NCI-H526 treated with DMSO at 0.1 percent for 48 hours (cell line): ENCODE data around the gene GSTT2B.
"Not testable (repeated sequence)": the region's sequence is repeated elsewhere in the genome, so short reads cannot be mapped to it uniquely, and the experiment has no call there.

Source experiments
- DNase-seq: peaks from one replicate; lab custom pipeline; 2025; lab: John Stamatoyannopoulos, UW

Gene GSTT2B

DNA sequence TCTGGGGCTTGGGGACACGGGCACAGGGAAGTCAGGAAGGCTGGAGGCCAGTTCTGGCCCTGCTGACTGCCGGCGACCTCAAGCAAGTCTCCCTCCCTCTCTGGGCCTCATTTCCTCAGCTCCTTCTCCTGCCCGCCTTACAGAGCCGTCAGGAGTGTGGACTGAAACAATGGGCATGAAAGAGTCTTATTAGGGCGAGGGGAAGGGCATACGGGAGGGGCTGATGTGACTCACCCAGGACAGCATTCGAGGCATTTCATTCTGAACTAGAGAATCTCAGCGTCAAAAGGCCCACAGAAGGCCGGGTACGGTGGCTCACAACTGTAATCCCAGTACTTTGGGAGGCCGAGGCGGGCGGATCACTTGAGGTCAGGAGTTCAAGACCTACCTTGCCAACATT is 20.8 kb downstream of the GSTT2B start:
- DNase-seq, result not testable (repeated sequence)

DNA sequence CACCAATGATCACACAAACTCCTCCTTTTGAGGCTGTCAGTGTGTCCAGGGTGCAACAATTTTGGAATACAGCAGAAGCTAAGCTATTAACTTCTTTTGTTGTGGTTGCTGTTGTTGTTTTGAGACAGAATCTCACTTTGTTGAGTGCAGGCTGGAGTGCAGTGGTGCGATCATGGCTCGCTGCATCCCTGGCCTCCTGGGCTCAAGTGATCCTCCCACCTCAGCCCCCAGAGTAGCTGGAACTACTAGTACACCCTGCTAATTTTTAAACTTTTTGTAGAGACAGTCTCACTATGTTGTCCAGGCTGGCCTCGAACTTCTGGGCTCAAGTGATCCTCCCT is 22.0 kb downstream of the GSTT2B start:
- no peak for DNase-seq

DNA sequence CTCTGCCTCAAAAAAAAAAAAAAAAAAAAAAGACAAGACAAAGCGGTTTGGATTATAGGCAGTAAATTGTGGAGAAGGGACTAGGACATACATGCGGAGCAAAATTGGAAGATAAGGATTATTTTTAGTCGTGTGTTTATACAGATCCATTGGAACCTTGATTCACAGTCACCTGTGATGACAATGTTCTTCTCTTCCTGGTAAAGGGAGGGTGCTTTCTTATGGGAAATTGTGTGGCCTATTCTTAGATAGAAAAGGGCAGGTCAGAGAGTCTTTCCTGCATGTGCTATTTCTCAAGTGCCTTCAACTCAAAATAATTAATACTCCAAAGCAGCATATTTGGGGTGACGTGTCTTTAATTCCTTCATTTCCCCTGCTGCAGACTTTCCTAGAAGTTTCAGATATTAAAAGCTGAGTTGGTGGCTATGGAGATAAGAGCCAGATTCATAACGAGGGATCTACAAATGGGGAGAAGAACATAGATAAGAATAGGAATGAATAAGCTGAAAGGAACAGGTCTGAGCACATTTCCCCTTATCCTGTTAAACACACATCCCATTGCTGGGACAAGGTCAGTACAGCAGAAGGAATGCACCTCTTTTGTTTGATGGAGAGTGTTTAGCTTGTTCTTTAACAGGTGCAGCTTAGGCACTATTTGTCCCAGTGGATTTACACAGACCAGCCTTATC is 22.5 kb downstream of the GSTT2B start:
- no peak for DNase-seq

DNA sequence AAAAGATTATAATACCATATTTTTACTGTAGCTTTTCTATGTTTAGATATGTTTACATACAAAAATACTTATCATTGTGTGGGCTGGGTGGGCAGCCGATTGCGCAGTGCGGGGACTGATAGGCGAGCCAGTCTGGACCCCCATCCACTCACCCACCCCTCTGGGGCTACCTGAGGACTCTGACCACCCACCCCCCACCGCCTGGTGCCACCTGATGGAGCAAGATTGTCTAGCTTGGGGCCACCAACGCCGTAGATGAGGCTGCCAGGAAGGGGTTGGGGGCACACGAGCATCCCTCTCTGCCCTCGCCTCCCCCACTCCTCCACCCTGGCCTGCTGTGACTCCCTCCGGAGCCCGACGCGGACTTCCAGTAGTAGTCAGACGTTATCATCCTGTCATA is 34.4 kb downstream of the GSTT2B start:
- DNase-seq, result no peak

DNA sequence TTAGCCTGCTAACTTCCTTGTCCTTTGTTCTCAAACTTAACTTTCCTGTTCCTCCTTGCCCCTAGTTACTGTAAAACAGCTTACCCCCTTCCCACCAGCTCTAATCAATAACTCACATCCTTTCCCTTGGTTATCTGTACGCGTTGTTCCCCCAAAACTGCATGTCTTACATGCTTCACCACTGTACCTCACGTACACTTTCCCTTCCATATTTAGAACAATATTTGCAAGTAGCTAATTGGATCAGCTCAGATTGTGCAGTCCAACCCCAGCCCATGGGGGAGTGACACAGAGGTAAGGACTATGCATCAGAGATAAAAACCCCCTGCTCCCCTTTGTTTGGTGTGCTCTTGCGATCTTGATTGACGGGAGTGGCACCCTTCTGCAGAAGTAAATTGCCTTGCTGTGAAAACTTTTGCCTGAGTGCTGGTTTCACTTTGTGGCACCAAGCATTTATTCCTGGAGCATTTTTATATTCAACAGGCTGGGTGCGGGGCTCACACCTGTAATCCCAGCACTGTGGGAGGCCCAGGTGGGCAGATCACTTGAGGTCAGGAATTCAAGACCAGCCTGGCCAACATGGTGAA is 35.9 kb downstream of the GSTT2B start:
- DNase-seq, result no peak

DNA sequence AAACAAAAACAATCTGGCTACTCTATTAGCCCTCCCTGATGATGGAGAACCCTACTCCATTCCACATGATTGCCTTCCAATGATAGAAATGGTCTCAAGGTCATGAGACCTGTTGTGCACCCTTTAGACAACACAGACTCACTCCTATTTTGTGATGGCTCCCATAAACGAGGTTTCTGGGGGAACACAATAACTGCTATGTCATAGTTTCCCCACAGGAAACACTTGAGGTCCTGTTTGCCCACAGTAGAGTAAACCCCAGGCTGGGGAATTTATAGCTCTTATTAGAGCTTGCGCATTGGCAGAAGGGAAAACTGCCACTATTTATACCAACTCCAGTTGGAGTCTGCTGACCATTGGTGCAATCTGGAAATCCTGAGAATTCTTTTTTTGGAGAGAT is 38.1 kb downstream of the GSTT2B start:
- no peak for DNase-seq

DNA sequence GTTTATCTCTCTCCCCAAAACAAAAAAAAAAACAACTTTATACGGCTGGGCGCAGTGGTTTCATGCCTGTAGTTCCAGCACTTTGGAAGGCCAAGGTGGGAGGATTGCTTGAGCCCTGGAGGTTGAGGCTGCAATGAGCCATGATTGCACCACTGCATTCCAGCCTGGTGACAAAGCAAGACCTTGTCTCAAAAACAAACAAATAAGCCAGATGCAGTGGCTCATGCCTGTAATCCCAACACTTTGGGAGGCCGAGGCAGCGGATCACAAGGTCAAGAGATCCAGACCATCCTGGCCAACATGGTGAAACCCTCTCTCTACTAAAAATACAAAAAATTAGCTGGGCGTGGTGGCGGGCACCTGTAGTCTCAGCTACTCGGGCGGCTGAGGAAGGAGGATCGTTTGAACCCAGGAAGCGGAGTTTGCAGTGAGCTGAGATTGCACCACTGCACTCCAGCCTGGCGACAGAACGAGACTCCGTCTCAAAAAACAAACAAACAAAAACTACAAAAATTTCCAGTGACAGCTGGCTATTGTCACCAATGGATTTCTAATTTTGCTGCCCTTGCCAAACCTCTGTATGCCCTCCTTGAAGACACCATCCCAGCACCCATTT is 39.3 kb downstream of the GSTT2B start:
- DNase-seq, result not testable (repeated sequence)

DNA sequence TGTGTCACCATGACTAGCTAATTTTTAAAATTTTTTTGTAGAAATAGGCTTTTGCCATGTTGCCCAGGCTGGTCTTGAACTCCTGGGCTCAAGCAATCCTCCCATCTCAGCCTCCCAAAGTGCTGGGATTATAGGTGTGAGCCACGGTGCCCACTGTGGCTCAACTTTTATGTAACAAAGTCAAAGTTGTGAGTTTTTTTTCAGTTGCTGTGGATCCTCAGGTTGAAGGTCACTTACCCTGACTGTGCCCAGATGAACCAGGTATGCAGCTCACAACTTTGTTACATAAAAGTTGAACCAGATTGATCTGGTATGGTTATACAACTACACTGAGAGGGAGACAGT is 40.8 kb downstream of the GSTT2B start:
- not testable (repeated sequence) for DNase-seq

DNA sequence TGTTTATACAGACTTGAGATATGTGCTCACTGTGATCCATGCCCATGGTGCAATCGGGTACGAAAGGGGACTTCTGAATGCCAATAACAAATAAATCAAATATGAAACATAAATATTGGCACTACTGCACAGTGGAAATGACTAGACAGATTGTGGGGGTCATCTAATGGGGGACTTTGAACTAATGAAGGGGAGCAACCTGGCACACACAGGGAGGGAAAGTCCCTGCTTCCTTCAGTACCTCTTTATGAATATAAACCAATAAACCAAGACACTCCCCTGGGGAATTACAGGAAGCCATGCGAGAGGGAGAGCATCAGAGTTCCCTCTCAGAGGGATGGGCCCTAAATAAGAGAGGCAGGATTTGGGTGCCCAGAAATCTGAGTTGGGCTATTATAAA is 45.7 kb downstream of the GSTT2B start:
- no peak for DNase-seq

DNA sequence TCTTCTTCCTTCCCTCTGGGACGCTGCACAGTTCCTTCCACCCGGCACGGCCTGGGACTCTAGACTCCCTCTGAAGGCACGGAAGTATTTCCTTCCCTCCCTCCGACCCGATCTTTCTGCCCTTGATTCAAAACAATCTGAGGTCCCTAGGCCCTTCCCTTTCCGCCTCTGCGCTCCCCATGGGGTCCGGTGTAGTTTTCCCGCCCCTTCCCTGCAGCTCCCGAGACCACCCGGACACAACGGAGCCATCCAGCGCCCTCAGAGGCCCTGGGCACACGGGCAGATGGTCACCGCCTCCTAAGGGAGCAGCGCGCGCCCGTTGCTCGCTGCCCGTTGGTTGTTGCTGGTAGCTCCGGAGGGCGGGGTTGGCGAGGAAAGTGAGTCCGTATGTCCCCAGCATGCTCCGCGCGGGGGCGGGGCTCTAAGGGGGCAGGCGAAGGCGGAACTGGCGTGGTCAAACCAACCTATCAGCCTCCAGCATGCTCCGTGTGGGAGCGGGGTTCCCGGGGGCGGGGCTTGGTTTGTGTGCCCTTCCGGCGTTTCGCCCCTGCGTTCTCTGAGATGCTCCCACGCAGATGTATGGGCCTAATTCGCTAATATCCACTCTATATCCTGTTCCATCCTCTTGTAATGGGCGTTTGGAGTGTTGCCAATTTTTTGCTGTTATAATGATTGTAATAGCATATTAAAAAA is 47.2 kb downstream of the GSTT2B start:
- DNase-seq, result peak; percentile 89

DNA sequence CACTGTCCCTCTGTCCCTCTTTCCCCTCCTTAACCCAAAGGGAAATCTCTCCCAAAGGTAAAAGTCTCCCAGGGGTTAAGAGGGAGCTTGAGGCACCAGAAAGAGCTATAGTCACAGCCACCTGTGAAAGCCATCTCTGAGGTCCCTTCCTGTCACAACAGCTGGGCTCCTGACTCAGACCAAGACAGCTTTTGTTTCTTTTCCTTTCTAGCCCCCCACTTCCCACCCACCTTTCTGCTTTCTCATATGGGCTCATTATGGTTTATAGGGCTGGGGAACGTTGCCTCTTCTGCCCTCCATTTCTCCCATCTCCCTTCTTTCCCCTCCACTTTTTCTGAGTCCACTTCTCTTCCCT is 47.7 kb downstream of the GSTT2B start:
- no peak for DNase-seq

DNA sequence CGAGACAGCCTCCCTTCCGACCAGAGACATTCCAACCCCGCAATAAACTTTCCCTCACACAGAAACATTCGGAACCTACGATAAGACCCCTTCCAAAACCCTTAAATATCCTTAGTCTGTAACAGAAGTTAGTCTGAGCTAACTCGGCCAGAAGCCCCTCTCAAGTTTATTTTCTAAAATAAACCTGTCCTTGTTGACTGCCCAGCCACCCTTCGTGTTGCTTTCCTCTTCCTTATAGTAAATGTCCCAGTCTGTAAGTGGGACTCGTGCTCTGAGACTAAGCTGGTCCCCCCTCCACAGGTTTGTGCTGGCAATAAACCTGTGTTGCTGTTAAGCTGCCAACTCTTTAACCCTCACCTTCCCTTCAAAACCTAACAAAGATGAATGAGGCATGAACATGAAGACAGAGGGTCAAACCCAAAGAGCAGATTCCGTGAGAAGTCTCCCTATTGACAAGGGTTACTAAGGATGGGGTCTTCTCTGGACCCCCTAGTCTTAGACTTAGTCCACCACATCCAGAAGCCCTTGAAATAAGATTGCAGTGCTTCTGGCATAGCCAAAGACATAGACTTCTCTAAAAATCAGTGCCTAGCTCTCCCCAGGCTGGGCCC is 48.6 kb downstream of the GSTT2B start:
- DNase-seq, result no peak

DNA sequence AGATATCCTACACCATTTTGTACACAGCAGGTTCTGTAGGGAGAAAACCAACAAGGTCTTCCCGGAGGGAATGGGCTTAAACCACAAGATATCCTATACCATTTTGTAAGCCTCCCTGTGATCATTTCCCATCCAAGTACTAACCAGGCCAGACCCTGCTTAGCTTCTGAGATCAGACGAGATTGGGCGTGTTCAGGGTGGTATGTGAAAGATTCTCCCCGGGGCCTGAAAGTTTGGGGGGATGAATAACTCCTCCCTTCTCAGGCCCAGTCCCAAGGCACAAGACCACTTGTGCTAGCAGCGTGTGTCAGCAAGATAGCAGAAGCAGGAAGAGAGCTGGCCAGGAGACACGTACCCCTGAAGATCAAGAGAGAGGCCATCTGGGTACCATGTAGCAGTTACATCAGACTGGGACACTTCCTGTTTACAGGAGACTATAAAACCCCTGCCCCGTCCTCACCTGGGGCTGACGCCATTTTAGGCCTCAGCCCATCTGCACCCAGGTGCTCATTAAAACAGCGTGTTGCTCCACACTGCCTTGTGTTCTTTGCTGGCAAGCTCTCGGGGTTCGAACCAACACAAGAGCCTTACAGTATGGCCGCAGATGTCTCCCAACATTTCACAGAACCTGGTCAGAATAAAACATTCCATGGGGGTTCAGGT is 49.5 kb downstream of the GSTT2B start:
- DNase-seq, result no peak

DNA sequence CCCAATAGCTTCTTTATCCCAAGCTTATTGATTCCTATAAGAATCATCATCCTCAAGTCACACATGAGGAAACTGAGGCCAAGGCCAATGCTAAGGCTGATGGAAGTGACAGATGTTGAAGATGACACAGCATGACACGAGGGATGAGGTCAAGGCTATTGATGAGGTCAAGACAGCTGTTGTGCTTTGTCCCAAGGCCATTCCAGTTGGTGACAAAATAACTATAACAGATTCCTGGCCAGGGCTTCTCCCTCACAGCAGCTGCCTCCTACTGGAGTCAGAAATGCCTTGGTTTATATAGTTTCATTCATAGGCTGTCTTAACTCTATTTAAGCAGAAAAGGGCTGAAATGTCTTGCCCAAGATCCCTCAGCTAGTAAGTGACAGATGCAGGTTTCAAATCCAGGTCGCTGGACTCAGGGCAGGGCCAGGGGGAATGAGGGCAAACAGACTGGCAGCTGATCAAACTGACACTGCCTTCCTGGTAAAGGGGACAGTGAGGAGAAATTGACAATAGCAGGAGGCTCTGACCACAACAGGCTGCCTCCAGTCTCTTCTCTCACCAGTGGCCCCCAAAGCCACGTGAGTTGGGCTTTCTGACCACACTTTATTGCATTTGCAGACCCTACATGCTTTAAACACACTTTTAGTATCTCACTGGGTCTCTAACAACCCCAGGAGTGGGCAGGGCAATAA is 50.4 kb downstream of the GSTT2B start:
- DNase-seq, result no peak

DNA sequence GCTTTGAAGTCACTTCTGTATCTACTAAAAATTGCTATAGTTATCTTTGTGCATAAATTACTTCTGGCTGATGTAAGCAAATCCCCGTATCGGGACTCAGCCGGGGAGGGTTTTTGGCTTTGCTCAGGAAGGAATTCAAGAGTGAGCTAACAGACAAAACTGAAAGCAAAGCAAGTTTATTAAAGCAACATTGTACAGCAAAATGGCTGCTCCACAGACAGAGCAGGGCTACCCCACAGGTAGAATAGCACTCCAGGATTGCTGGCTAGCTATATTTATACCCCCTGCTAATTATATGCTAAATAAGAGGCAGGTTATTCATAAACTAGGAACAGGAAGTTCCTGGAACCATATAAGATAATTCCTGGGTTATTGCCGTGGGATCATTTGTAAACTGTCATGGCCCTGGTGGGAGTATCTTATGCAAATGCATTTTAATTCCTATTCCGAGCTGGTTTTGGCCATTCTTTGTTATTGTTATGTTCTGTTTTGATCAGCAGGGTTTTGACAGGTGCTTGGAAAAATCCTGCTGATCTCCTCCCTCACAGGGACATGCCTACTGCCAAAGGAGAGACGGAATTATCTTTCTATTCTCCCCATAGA is 51.6 kb downstream of the GSTT2B start:
- no peak for DNase-seq

DNA sequence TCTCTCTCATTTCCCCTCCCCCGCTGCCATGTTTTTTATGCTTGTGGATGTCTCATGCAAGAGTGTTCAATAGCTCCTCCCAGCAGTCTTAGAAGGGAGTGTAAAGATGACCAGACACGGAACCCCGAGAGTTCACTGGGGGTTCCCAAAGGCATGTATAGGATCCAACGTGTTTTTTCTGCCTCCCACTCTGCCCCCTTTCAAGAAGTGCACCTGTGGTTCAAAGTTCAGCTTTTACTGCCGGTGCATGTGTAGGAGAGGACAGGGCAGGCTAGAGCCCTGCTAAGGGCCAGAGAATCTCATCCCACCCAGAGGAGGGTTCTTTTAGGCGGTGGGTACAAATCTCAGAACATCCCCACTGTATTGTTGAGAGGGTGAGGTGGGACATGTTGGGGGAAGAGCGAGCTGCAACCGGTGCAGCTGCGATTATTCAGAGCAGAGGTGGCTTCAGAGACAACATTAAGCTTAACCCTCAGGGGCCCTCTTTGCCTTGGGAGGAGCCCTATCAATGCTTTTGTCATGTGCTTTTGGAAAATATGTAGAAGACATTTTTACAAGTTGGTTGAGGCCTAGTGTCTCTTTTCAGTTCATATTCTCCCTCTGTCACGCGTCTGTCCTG is 52.3 kb downstream of the GSTT2B start:
- no peak for DNase-seq

DNA sequence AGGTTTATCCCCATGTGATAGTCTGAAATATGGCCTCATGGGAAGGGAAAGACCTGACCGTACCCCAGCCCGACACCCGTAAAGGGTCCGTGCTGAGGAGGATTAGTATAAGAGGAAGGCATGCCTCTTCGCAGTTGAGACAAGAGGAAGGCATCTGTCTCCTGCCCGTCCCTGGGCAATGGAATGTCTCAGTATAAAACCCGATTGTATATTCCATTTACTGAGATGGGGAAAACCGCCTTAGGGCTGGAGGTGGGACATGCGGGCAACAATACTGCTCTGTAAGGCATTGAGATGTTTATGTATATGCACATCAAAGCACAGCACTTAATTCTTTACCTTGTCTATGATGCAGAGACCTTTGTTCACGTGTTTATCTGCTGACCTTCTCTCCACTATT is 53.6 kb downstream of the GSTT2B start:
- DNase-seq, result not testable (repeated sequence)
